B cell (primary cell): ENCODE data around the gene MYPOP. TPM values are rescaled to one million over a fixed set of nuclear protein-coding genes. Genes with fewer than 3 reads are reported as not detected.

ENCODE experiments used
- ATAC-seq: fragments of 200-7000 bp; cut with Tn5 transposase; one replicate; pipeline ENCODE4 v1.10.0; 2021; ENCODE audit warnings: low read depth, mild to moderate bottlenecking, moderate number of reproducible peaks, moderate library complexity
- CTCF ChIA-PET: fragments of 350-600 bp; sonication (Branson Sonifier 250); formaldehyde crosslinking; loops from one replicate; lab custom pipeline; 2021; ENCODE audit warnings: antibody characterized with exemption, inconsistent platforms; lab: Charles Lee
- POLR2A ChIA-PET: fragments of 350-600 bp; sonication (Branson Sonifier 250); formaldehyde crosslinking; loops from one replicate; lab custom pipeline; 2021; ENCODE audit warnings: antibody characterized with exemption; lab: Charles Lee
- DNase-seq: peaks from one replicate; pipeline ENCODE4 v3.0.0; 2013
- H2AFZ ChIP-seq: 2 replicates; pipeline ENCODE4 v1.6.1; 2012; ENCODE audit warnings: mild to moderate bottlenecking, low read depth, low read length; ENCODE audit not compliant: insufficient read depth, poor library complexity, severe bottlenecking
- H3K27ac ChIP-seq, 2 donors: 1 replicate in 1 of 2; 2 replicates in 1 of 2; pipeline ENCODE4 v1.5.1; 2012 to 2013; ENCODE audit warnings: low read length in 2 of 2, mild to moderate bottlenecking in 2 of 2, moderate library complexity in 1 of 2
- H3K27me3 ChIP-seq, 4 experiments: fragments of 200-600 bp in 1 of 4; sonication (generic) in 1 of 4; replicated peaks in 1 of 4; 1 replicate in 2 of 4; 2 replicates in 2 of 4; pipeline versions ENCODE4 v1.6.1 to v1.7.0; 2013 to 2016; ENCODE audit warnings: low read length in 3 of 4, mild to moderate bottlenecking in 2 of 4, mixed read lengths in 1 of 4, moderate library complexity in 1 of 4; ENCODE audit not compliant: insufficient read depth in 4 of 4, control insufficient read depth in 3 of 4; ENCODE audit errors: control extremely low read depth in 1 of 4
- H3K36me3 ChIP-seq, 2 experiments: replicated peaks in 1 of 2; 1 replicate in 1 of 2; 2 replicates in 1 of 2; pipeline versions ENCODE4 v1.6.1 to v1.7.1; 2013; ENCODE audit warnings: low read length in 1 of 2; ENCODE audit not compliant: insufficient read depth in 2 of 2, control insufficient read depth in 1 of 2; ENCODE audit errors: control extremely low read depth in 1 of 2, extremely low read depth in 1 of 2
- H3K4me1 ChIP-seq, 2 donors: fragments of 200-600 bp in 1 of 2; sonication (generic) in 1 of 2; 1 replicate in 1 of 2; 2 replicates in 1 of 2; pipeline versions ENCODE4 v1.5.1 to v1.6.1; 2013 to 2017; ENCODE audit warnings: low read length in 2 of 2; ENCODE audit not compliant: control insufficient read depth in 2 of 2, insufficient read depth in 2 of 2
- H3K4me2 ChIP-seq: replicated peaks from 2 replicates; pipeline ENCODE3; 2012; ENCODE audit warnings: mild to moderate bottlenecking, low read depth, low read length; ENCODE audit not compliant: poor library complexity, severe bottlenecking
- H3K4me3 ChIP-seq, 5 experiments: fragments of 200-600 bp in 1 of 5; sonication (generic) in 1 of 5; 1 replicate in 3 of 5; 2 replicates in 2 of 5; pipeline versions ENCODE4 v1.5.1 to v1.7.0; 2011 to 2016; ENCODE audit warnings: low read length in 4 of 5, mild to moderate bottlenecking in 4 of 5, low read depth in 2 of 5, control low read depth in 1 of 5, moderate library complexity in 1 of 5; ENCODE audit not compliant: insufficient read depth in 1 of 5; ENCODE audit errors: control extremely low read depth in 1 of 5, extremely low read depth in 1 of 5
- H3K79me2 ChIP-seq: fragments of 200-600 bp; sonication (generic); one replicate; pipeline ENCODE4 v1.6.0; 2016; ENCODE audit warnings: low read length; ENCODE audit not compliant: control insufficient read depth, insufficient read depth
- H3K9ac ChIP-seq: fragments of 200-600 bp; sonication (generic); 2 replicates; pipeline ENCODE4 v1.6.1; 2017; ENCODE audit warnings: mild to moderate bottlenecking, low read length, moderate library complexity
- H3K9me3 ChIP-seq, 3 donors: one replicate each; pipeline versions ENCODE4 v1.6.1 to v1.7.1; 2013; ENCODE audit warnings: low read length in 2 of 3; ENCODE audit not compliant: control insufficient read depth in 2 of 3, insufficient read depth in 1 of 3; ENCODE audit errors: control extremely low read depth in 1 of 3
- H4K20me1 ChIP-seq: 2 replicates; pipeline ENCODE4 v1.6.0; 2012; ENCODE audit warnings: mild to moderate bottlenecking, low read length; ENCODE audit not compliant: insufficient read depth, control insufficient read depth, poor library complexity, severe bottlenecking
- H3K27ac Mint-ChIP-seq: one replicate; pipeline ENCODE4 v1.8.0; 2021; ENCODE audit warnings: mixed read lengths
- H3K27me3 Mint-ChIP-seq: one replicate; pipeline ENCODE4 v1.8.0; 2021; ENCODE audit warnings: mixed read lengths
- H3K4me1 Mint-ChIP-seq: one replicate; pipeline ENCODE4 v1.8.0; 2021; ENCODE audit warnings: mixed read lengths
- H3K4me3 Mint-ChIP-seq: one replicate; pipeline ENCODE4 v1.8.0; 2021; ENCODE audit warnings: mixed read lengths
- H3K9me3 Mint-ChIP-seq: one replicate; pipeline ENCODE4 v1.8.0; 2022; ENCODE audit warnings: mixed read lengths; ENCODE audit not compliant: insufficient read depth
- EZH2 ChIP-seq: IDR thresholded peaks from 2 replicates; pipeline ENCODE4 v1.6.1; 2012; ENCODE audit warnings: borderline replicate concordance, low read depth, mild to moderate bottlenecking, moderate library complexity, low read length; ENCODE audit not compliant: insufficient read depth, poor library complexity, severe bottlenecking
- WGBS: methylation state at CpG from one replicate; pipeline ENCODE4 v1.1.5; 2013; ENCODE audit warnings: missing lambda C conversion rate; ENCODE audit not compliant: insufficient coverage; 5-methylcytosine and 5-hydroxymethylcytosine counted together
- intact Hi-C: fragments of 100-400 bp; cut with micrococcal nuclease; formaldehyde crosslinking; loops from one replicate; pipeline ENCODE4 v1.10.0; 2022
- polyA plus RNA-seq: library from polyadenylated mRNA; depleted of rRNA; stranded (reverse); fragments of >200 nt; gene quantifications from 2 replicates; pipeline ENCODE4 v1.2.3, GENCODE V29; 2012
- total RNA-seq, 2 donors: library from RNA; stranded (reverse); fragments of 120-200 nt in 1 of 2; gene quantifications; 1 replicate in 1 of 2; 2 replicates in 1 of 2; pipeline versions ENCODE4 v1.2.3 to v1.2.4, GENCODE V29; 2013 to 2022
- TF ChIP-seq, protein P1 (sequence below): fragments of 200-600 bp; IDR thresholded peaks from one replicate; pipeline ENCODE4 v1.8.0; 2022; ENCODE audit warnings: antibody characterized with exemption, mild to moderate bottlenecking

MYPOP gene
- total and polyA plus RNA-seq, 2 donors (not counting 1 experiment from before 2014, with no cell fraction given), result 5.7 to 12.1 TPM

- no peaks in the 10 kb centered on the region for H3K36me3 ChIP-seq
- ATAC-seq, result no peak
- Mint-ChIP-seq H3K27ac (no peak overlapping the region), H3K4me1 (no peaks in the 10 kb centered on the region), H3K4me3 (no peak overlapping the region), H3K9me3 (no peaks in the 10 kb centered on the region), H3K27me3 (peaks cover 48% of the 10 kb centered on the region)
- no peak for DNase-seq
- H3K79me2 ChIP-seq, result no peaks in the 10 kb centered on the region
- H4K20me1 ChIP-seq, result no peaks in the 10 kb centered on the region
- TF ChIP-seq, protein P1, sequence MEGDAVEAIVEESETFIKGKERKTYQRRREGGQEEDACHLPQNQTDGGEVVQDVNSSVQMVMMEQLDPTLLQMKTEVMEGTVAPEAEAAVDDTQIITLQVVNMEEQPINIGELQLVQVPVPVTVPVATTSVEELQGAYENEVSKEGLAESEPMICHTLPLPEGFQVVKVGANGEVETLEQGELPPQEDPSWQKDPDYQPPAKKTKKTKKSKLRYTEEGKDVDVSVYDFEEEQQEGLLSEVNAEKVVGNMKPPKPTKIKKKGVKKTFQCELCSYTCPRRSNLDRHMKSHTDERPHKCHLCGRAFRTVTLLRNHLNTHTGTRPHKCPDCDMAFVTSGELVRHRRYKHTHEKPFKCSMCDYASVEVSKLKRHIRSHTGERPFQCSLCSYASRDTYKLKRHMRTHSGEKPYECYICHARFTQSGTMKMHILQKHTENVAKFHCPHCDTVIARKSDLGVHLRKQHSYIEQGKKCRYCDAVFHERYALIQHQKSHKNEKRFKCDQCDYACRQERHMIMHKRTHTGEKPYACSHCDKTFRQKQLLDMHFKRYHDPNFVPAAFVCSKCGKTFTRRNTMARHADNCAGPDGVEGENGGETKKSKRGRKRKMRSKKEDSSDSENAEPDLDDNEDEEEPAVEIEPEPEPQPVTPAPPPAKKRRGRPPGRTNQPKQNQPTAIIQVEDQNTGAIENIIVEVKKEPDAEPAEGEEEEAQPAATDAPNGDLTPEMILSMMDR, result no peak
- TF ChIP-seq EZH2, result no peak
- intact Hi-C loops, result no loop called here
- no peak overlapping the region for H2AFZ ChIP-seq
- H3K9me3 ChIP-seq, result peaks cover 0 to 15% (median 0%) of the 10 kb centered on the region in 3 donors
- no peak overlapping the region for H3K9ac ChIP-seq
- POLR2A ChIA-PET, result no interaction called here
- H3K4me3 ChIP-seq, result no peak overlapping the region
- WGBS, result 81% methylated on average over 7 of the region's 9 CpGs
- peaks cover 0 to 42% (median 6%) of the 10 kb centered on the region in 4 experiments for H3K27me3 ChIP-seq
- H3K27ac ChIP-seq, result no peak overlapping the region
- no peaks in the 10 kb centered on the region for H3K4me1 ChIP-seq
- CTCF ChIA-PET, result no interaction called here
- H3K4me2 ChIP-seq, result no peak overlapping the region
Measured at GRCh38 chr19:45933759-45934158, 31.3 kb upstream of the MYPOP start.

DNA sequence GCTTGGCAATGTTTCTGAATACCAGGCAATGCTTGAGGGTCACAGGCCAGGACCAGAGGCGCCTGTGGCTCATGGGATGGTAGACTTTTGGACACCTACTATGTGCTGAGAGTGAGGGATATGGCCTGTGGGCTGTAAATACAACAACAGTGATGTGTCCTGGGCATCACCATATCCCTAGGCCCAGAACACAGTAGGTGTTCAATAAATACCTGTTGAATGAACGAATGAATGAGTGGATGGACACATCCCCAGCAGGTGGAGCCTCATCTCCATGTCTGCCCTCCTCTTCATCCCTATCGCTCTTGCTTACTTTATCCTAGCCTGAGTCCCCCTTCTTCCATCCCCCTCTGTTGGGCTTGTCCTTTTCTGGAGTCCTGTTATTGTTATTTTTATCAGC, 28.6 kb upstream of the MYPOP start:
- CTCF ChIA-PET, result no interaction called here
- H2AFZ ChIP-seq, result no peak overlapping the region

More for the DNA sequence above, 28.6 kb upstream of the MYPOP start:
- intact Hi-C loops, result no loop called here
- H4K20me1 ChIP-seq, result no peaks in the 10 kb centered on the region
- no peak for DNase-seq
- H3K9me3 ChIP-seq, result peaks cover 0 to 8% (median 0%) of the 10 kb centered on the region in 3 donors
- H3K9ac ChIP-seq, result no peak overlapping the region
- H3K36me3 ChIP-seq, result no peaks in the 10 kb centered on the region
- 100% methylated on average over 1 of the region's 3 CpGs for WGBS
- peaks cover 7 to 8% of the 10 kb centered on the region in 2 donors for H3K4me1 ChIP-seq
- no peaks in the 10 kb centered on the region for H3K79me2 ChIP-seq
- POLR2A ChIA-PET, result no interaction called here
- H3K4me2 ChIP-seq, result no peak overlapping the region
- H3K27me3 ChIP-seq, result peaks cover 0 to 26% (median 3%) of the 10 kb centered on the region in 4 experiments
- H3K4me3 Mint-ChIP-seq, result no peak overlapping the region
- peaks cover 28% of the 10 kb centered on the region for H3K27me3 Mint-ChIP-seq
- no peak overlapping the region for H3K4me3 ChIP-seq
- no peaks in the 10 kb centered on the region for H3K9me3 Mint-ChIP-seq
- H3K27ac Mint-ChIP-seq, result no peak overlapping the region
- peaks cover 8% of the 10 kb centered on the region for H3K4me1 Mint-ChIP-seq
- H3K27ac ChIP-seq, result no peak overlapping the region
- no peak for TF ChIP-seq EZH2
- TF ChIP-seq, protein P1, result no peak
- ATAC-seq, result no peak
